Chondrocyte (in vitro differentiated cells): ENCODE results near the gene ELL. TPM values are rescaled to one million over a fixed set of nuclear protein-coding genes. Genes with fewer than 3 reads are reported as not detected.

Experiments used
- DNase-seq: peaks from one replicate; pipeline ENCODE4 v3.0.0; 2021; ENCODE audit warnings: mixed read lengths, low spot score
- H3K27ac Mint-ChIP-seq: one replicate; pipeline ENCODE4 v1.8.0; 2021; ENCODE audit warnings: mild to moderate bottlenecking, moderate library complexity, mixed read lengths; ENCODE audit not compliant: unreplicated experiment
- H3K27me3 Mint-ChIP-seq: 2 replicates; pipeline ENCODE4 v1.8.0; 2021; ENCODE audit warnings: low read depth, mixed read lengths
- H3K36me3 Mint-ChIP-seq: 2 replicates; pipeline ENCODE4 v1.8.0; 2021; ENCODE audit warnings: low read depth, mixed read lengths
- H3K4me1 Mint-ChIP-seq: 2 replicates; pipeline ENCODE4 v1.8.0; 2021; ENCODE audit warnings: low read depth, mild to moderate bottlenecking, mixed read lengths
- H3K4me3 Mint-ChIP-seq: one replicate; pipeline ENCODE4 v1.8.0; 2021; ENCODE audit warnings: mild to moderate bottlenecking, moderate library complexity, mixed read lengths; ENCODE audit not compliant: unreplicated experiment
- H3K9me3 Mint-ChIP-seq: 2 replicates; pipeline ENCODE4 v1.8.0; 2021; ENCODE audit warnings: low read depth, mixed read lengths
- CTCF ChIP-seq: fragments of 200-600 bp; sonication (generic); IDR thresholded peaks from 2 replicates; pipeline ENCODE4 v1.5.0; 2021; ENCODE audit warnings: antibody characterized with exemption, mild to moderate bottlenecking, moderate library complexity
- total RNA-seq: library from RNA; stranded (reverse); gene quantifications from 3 replicates; pipeline ENCODE4 v1.2.1, GENCODE V29; 2021

The ELL gene
- total RNA-seq, 1 donor from 2014 or later, result 14.0 TPM

- no peak for TF ChIP-seq CTCF
- DNase-seq, result no peak
Measured at GRCh38 chr19:18392926-18393325, 128.9 kb downstream of the ELL start.

More at GRCh38 chr19:18392926-18393325, 128.9 kb downstream of the ELL start:
- no peak overlapping the region for H3K27ac Mint-ChIP-seq
- no peaks in the 10 kb centered on the region for H3K9me3 Mint-ChIP-seq
- H3K36me3 Mint-ChIP-seq, result peaks cover 6% of the 10 kb centered on the region
- no peaks in the 10 kb centered on the region for H3K27me3 Mint-ChIP-seq
- H3K4me1 Mint-ChIP-seq, result peaks cover 21% of the 10 kb centered on the region
- H3K4me3 Mint-ChIP-seq, result no peak overlapping the region

Other genes with a start within 250 kb of the ELL start
- 1.6 to 4.0 TPM (median 2.4 TPM) in 3 replicates for gene IQCN, start 247.6 kb downstream of the ELL start, total RNA-seq
- 129 to 181 TPM (median 176 TPM) in 3 replicates for gene JUND, start 240.4 kb downstream of the ELL start, total RNA-seq
- 68.1 to 84.8 TPM (median 73.0 TPM) in 3 replicates for gene LSM4, start 199.0 kb downstream of the ELL start, total RNA-seq
- gene PGPEP1, start 181.5 kb downstream of the ELL start, total RNA-seq, result 18.6 to 21.5 TPM (median 21.1 TPM) in 3 replicates
- gene GDF15, start 135.9 kb downstream of the ELL start, total RNA-seq, result 6.2 to 149 TPM (median 149 TPM) in 3 replicates
- gene LRRC25, start 124.4 kb downstream of the ELL start, total RNA-seq, result not detected in 3 replicates
- 54.8 to 72.3 TPM (median 56.3 TPM) in 3 replicates for gene SSBP4, start 102.7 kb downstream of the ELL start, total RNA-seq
- 56.5 to 213 TPM (median 208 TPM) in 3 replicates for gene ISYNA1, start 83.9 kb downstream of the ELL start, total RNA-seq
- 168 to 192 TPM (median 190 TPM) in 3 replicates for gene FKBP8, start 21.5 kb upstream of the ELL start, total RNA-seq
- gene KXD1, start 35.8 kb upstream of the ELL start, total RNA-seq, result 63.4 to 69.8 TPM (median 65.4 TPM) in 3 replicates
- gene UBA52, start 49.8 kb upstream of the ELL start, total RNA-seq, result 712 to 830 TPM (median 749 TPM) in 3 replicates
- 46.9 to 89.0 TPM (median 54.1 TPM) in 3 replicates for gene REX1BD, start 66.7 kb upstream of the ELL start, total RNA-seq
- 13.2 to 21.9 TPM (median 15.3 TPM) in 3 replicates for gene CRLF1, start 84.7 kb upstream of the ELL start, total RNA-seq
- gene TMEM59L, start 90.8 kb upstream of the ELL start, total RNA-seq, result 4.4 to 4.8 TPM (median 4.4 TPM) in 3 replicates
- 6.6 to 9.8 TPM (median 8.0 TPM) in 3 replicates for gene KLHL26, start 115.0 kb upstream of the ELL start, total RNA-seq
- gene CRTC1, start 161.6 kb upstream of the ELL start, total RNA-seq, result 14.6 to 17.2 TPM (median 15.5 TPM) in 3 replicates